IMR-90 (cell line): ENCODE results near the gene FCMR. TPM values are rescaled to one million over a fixed set of nuclear protein-coding genes. Genes with fewer than 3 reads are reported as not detected.

Experiments
- ATAC-seq: fragments of 200-7000 bp; cut with Tn5 transposase; 2 replicates; pipeline ENCODE4 v1.9.1; 2020; ENCODE audit warnings: low read depth, mild to moderate bottlenecking, moderate library complexity
- BruUV-seq: library from RNA; stranded (reverse); fragments of 400-500 nt; replicated peaks from 2 replicates; lab custom pipeline; 2021; lab: Mats Ljungman, UMichigan
- CTCF ChIA-PET: fragments of 300-600 bp; formaldehyde crosslinking; extraction: SDS; loops from one replicate; lab custom pipeline; 2021; ENCODE audit warnings: antibody characterized with exemption; lab: Yijun Ruan, JAX
- POLR2A ChIA-PET: fragments of 300-600 bp; sonication (Branson Sonifier 250); formaldehyde crosslinking; loops from one replicate; lab custom pipeline; 2022; ENCODE audit warnings: antibody characterized with exemption; ENCODE audit not compliant: unreplicated experiment; lab: Charles Lee
- DNase-seq: peaks from one replicate; pipeline ENCODE4 v3.0.0; 2013
- H2AFZ ChIP-seq: replicated peaks from 2 replicates; pipeline ENCODE3; 2013; ENCODE audit warnings: low read length, mild to moderate bottlenecking; ENCODE audit not compliant: poor library complexity
- H2AK5ac ChIP-seq: 2 replicates; pipeline ENCODE4 v1.6.1; 2013; ENCODE audit warnings: low read depth, low read length, inconsistent platforms
- H2AK9ac ChIP-seq: replicated peaks from 2 replicates; pipeline ENCODE3; 2013; ENCODE audit warnings: mild to moderate bottlenecking, low read depth, low read length, moderate library complexity; ENCODE audit not compliant: poor library complexity
- H2BK120ac ChIP-seq: 2 replicates; pipeline ENCODE4 v1.6.1; 2013; ENCODE audit warnings: low read depth, low read length, inconsistent platforms
- H2BK15ac ChIP-seq: 3 replicates; pipeline ENCODE4 v1.6.1; 2013; ENCODE audit warnings: low read depth, low read length, inconsistent platforms
- H2BK20ac ChIP-seq: 2 replicates; pipeline ENCODE4 v1.6.1; 2013; ENCODE audit warnings: low read depth, mild to moderate bottlenecking, inconsistent platforms, low read length, moderate library complexity
- H2BK5ac ChIP-seq: 2 replicates; pipeline ENCODE4 v1.6.1; 2013; ENCODE audit warnings: mild to moderate bottlenecking, low read depth, low read length, inconsistent platforms; ENCODE audit not compliant: poor library complexity, severe bottlenecking
- H3K14ac ChIP-seq: replicated peaks from 2 replicates; pipeline ENCODE4 v1.6.1; 2013; ENCODE audit warnings: low read depth, low read length, inconsistent platforms
- H3K18ac ChIP-seq: 2 replicates; pipeline ENCODE4 v1.6.1; 2013; ENCODE audit warnings: low read depth, low read length, control low read depth
- H3K23ac ChIP-seq: 2 replicates; pipeline ENCODE4 v1.6.1; 2013; ENCODE audit warnings: low read depth, low read length, inconsistent platforms
- H3K27ac ChIP-seq: 2 replicates; pipeline ENCODE4 v1.5.1; 2013; ENCODE audit warnings: mild to moderate bottlenecking, control low read depth, low read length; ENCODE audit not compliant: insufficient read depth
- H3K27me3 ChIP-seq: 2 replicates; pipeline ENCODE4 v1.6.1; 2013; ENCODE audit warnings: low read length; ENCODE audit not compliant: control insufficient read depth, insufficient read depth
- H3K36me3 ChIP-seq: 2 replicates; pipeline ENCODE4 v1.6.1; 2013; ENCODE audit warnings: low read length, mixed read lengths; ENCODE audit not compliant: control insufficient read depth, insufficient read depth
- H3K4ac ChIP-seq: 2 replicates; pipeline ENCODE4 v1.6.1; 2013; ENCODE audit warnings: low read depth, low read length, inconsistent platforms
- H3K4me1 ChIP-seq: 2 replicates; pipeline ENCODE4 v1.6.1; 2013; ENCODE audit warnings: low read length, mixed read lengths; ENCODE audit not compliant: control insufficient read depth, insufficient read depth
- H3K4me2 ChIP-seq: 2 replicates; pipeline ENCODE4 v1.6.1; 2013; ENCODE audit warnings: low read depth, mild to moderate bottlenecking, control low read depth, low read length, moderate library complexity
- H3K4me3 ChIP-seq: 2 replicates; pipeline ENCODE4 v1.5.1; 2013; ENCODE audit warnings: low read depth, mild to moderate bottlenecking, control low read depth, low read length, moderate library complexity; ENCODE audit not compliant: insufficient read depth
- H3K56ac ChIP-seq: 2 replicates; pipeline ENCODE4 v1.6.1; 2013; ENCODE audit warnings: low read length, inconsistent platforms; ENCODE audit not compliant: insufficient read depth; ENCODE audit errors: extremely low read depth
- H3K79me1 ChIP-seq, 2 experiments: 2 replicates each; pipeline ENCODE4 v1.6.1; 2013; ENCODE audit warnings: low read length in 2 of 2, inconsistent platforms in 1 of 2, low read depth in 1 of 2
- H3K9ac ChIP-seq: 2 replicates; pipeline ENCODE4 v1.6.1; 2013; ENCODE audit warnings: low read depth, low read length, control low read depth
- H3K9me1 ChIP-seq: 2 replicates; pipeline ENCODE4 v1.6.1; 2013; ENCODE audit warnings: low read length, inconsistent platforms; ENCODE audit not compliant: insufficient read depth
- H3K9me3 ChIP-seq: 2 replicates; pipeline ENCODE4 v1.6.1; 2013; ENCODE audit warnings: low read length; ENCODE audit not compliant: control insufficient read depth, insufficient read depth
- H4K20me1 ChIP-seq: 2 replicates; pipeline ENCODE4 v1.6.1; 2013; ENCODE audit warnings: low read length, inconsistent platforms; ENCODE audit not compliant: insufficient read depth
- H4K5ac ChIP-seq: 2 replicates; pipeline ENCODE4 v1.6.1; 2013; ENCODE audit warnings: mild to moderate bottlenecking, low read depth, low read length, control low read depth
- H4K8ac ChIP-seq, 2 experiments: 2 replicates each; pipeline ENCODE4 v1.6.1; 2013; ENCODE audit warnings: low read depth in 2 of 2, low read length in 2 of 2, control low read depth in 1 of 2, inconsistent platforms in 1 of 2
- H4K91ac ChIP-seq: 2 replicates; pipeline ENCODE4 v1.6.1; 2013; ENCODE audit warnings: low read depth, low read length, inconsistent platforms; ENCODE audit not compliant: insufficient read depth
- BHLHE40 ChIP-seq: fragments of 150-350 bp; IDR thresholded peaks from 2 replicates; pipeline ENCODE4 v1.6.1; 2016; ENCODE audit warnings: mild to moderate bottlenecking, low read depth, low read length
- FOS ChIP-seq: fragments of 150-350 bp; IDR thresholded peaks from 2 replicates; pipeline ENCODE4 v1.6.1; 2016; ENCODE audit warnings: low read depth, low read length
- MXI1 ChIP-seq: IDR thresholded peaks from 2 replicates; pipeline ENCODE4 v1.6.1; 2012; ENCODE audit warnings: low read depth, mild to moderate bottlenecking, low read length, moderate library complexity, borderline replicate concordance
- POLR2A ChIP-seq: IDR thresholded peaks from 2 replicates; pipeline ENCODE4 v1.6.1; 2012; ENCODE audit warnings: mild to moderate bottlenecking, low read depth, low read length
- RCOR1 ChIP-seq: IDR thresholded peaks from 2 replicates; pipeline ENCODE4 v1.6.1; 2012; ENCODE audit warnings: mild to moderate bottlenecking, low read length, improper control_type of control experiment; ENCODE audit not compliant: insufficient replicate concordance
- RFX5 ChIP-seq: IDR thresholded peaks from 2 replicates; pipeline ENCODE4 v1.8.0; 2012; ENCODE audit warnings: low read depth, mild to moderate bottlenecking, low read length, moderate library complexity
- WGBS, 2 experiments: methylation state at CpG; one replicate each; pipeline versions ENCODE4 v1.1.5 to v1.1.7; 2013; ENCODE audit warnings: missing lambda C conversion rate in 2 of 2; ENCODE audit not compliant: insufficient read length in 1 of 2; ENCODE audit errors: extremely low coverage in 2 of 2; 5-methylcytosine and 5-hydroxymethylcytosine counted together
- dilution Hi-C: fragments of 300-500 bp; cut with HindIII; formaldehyde crosslinking; loops from one replicate; pipeline ENCODE4 v1.14.3; 2018; ENCODE audit warnings: low sequenced_read_pairs; ENCODE audit not compliant: unreplicated experiment
- in situ Hi-C: fragments of 300-500 bp; cut with MboI; formaldehyde crosslinking; loops from 3 replicates; pipeline ENCODE4 v1.14.3; 2019; ENCODE audit warnings: low sequenced_read_pairs, inconsistent platforms, mixed read lengths
- intact Hi-C: fragments of 100-400 bp; cut with micrococcal nuclease; formaldehyde crosslinking; loops from 2 replicates; pipeline ENCODE4 v1.10.0; 2022
- polyA plus RNA-seq, 3 experiments: library from polyadenylated mRNA; depleted of rRNA; stranded (reverse); fragments of >200 nt; gene quantifications; 2 replicates each; pipeline ENCODE4 v1.2.3, GENCODE V29; 2012; ENCODE audit warnings: low replicate concordance in 1 of 3
- total RNA-seq: library from RNA; depleted of rRNA; stranded (reverse); fragments of >200 nt; gene quantifications from 2 replicates; pipeline ENCODE4 v1.2.3, GENCODE V29; 2012

Gene FCMR
- total and polyA plus RNA-seq, 2 of the 4 experiments (the other 2 are of a cell fraction) = 0.09 TPM; not detected in 1

DNA sequence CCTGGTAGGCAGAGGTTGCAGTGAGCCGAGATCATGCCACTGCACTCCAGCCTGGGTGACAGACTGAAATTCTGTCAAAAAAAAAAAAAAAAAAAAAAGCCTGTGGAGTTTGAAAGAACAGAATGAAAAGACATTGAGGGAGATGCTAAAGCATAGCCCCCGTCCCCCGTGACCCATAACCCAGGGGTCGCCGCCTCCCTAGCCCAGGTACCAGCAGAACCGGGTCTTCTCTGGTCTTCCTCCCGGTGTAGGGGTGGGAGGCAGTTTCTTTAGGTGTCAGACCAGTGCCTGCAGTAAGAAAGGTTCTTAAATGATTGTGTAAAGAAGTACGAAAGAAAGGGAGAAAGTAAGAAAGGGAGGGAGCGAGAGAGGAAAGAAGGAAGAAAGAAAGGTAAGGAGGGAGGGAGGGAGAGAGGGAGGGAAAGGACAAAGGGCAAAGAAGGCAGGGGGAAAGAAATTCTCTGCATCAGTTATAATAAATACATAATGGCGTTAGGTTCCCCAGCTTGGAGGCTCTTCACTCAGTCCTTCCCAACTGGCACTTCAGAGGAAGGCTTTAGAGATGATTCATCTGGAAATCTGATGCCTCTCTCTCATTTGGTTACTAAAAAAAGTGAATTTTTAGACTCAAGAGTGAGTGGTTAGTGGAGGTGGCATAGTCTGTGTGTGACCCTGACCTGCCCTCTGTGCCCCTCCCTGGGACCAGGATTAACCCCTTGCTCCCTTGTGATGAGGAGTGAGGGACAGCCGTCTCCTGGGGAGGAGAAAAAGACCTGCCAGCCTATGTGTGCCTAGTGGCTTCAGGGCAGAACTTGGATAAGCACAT, 23.4 kb downstream of the FCMR start:
- WGBS, 2 experiments = 95 to 97% methylated on average over 2 to 3 of the region's 11 CpGs
- peak; percentile 71 for DNase-seq

More for the DNA sequence above, 23.4 kb downstream of the FCMR start:
- ChIA-PET CTCF (interaction anchor here (0.6 kb wide), 1 partner anchor 1565 kb away, joined by 4 read pairs; no protein-coding TSS in a partner anchor), POLR2A (no interaction called here)
- in situ Hi-C loops (no loop called here), dilution Hi-C loops (no loop called here), intact Hi-C loops (no loop called here)
- peak; percentile 85 for ATAC-seq
- Histone ChIP-seq H4K91ac (peak overlapping the region; percentile 94), H3K9ac (no peak overlapping the region), H3K56ac (peak overlapping the region; percentile 50; the same call in 1 of the 2 replicates), H3K27ac (peak overlapping the region; percentile 85), H2BK120ac (peak overlapping the region; percentile 98), H2BK5ac (peak overlapping the region; percentile 87), H2AK5ac (peak overlapping the region; percentile 97), H3K36me3 (no peaks in the 10 kb centered on the region), H2BK20ac (peak overlapping the region; percentile 95), H4K20me1 (no peaks in the 10 kb centered on the region), H3K4ac (peak overlapping the region; percentile 96), H3K18ac (peak overlapping the region; percentile 78), H4K5ac (peak overlapping the region; percentile 94), H3K9me1 (peaks cover 29% of the 10 kb centered on the region), H3K9me3 (no peaks in the 10 kb centered on the region), H3K14ac (peak overlapping the region; percentile 88), H3K4me1 (peaks cover 27% of the 10 kb centered on the region), H3K79me1 (peaks cover 0 to 23% of the 10 kb centered on the region in 2 experiments; a peak in 1 of 4 replicates), H3K27me3 (no peaks in the 10 kb centered on the region), H3K23ac (peak overlapping the region; percentile 84), H3K4me2 (peak overlapping the region; percentile 60; the same call in 1 of the 2 replicates), H3K4me3 (no peak overlapping the region), H2AFZ (peak overlapping the region; percentile 77), H4K8ac (peak overlapping the region; percentile 38 to 88), H2AK9ac (peak overlapping the region; percentile 80), H2BK15ac (peak overlapping the region; percentile 97; the same call in 2 of the 3 replicates)
- BruUV-seq = no TSS peak
- peak; percentile 46 for TF ChIP-seq FOS
- no peak for TF ChIP-seq BHLHE40
- TF ChIP-seq RFX5 = no peak
- no peak for TF ChIP-seq RCOR1
- TF ChIP-seq MXI1 = no peak
- TF ChIP-seq POLR2A = no peak
